Activated naive CD8-positive, alpha-beta T cell treated with anti-CD3 and anti-CD28 coated beads, Interleukin-2, amount 10 ng/mL, durations not matched to agents 7 days and 5 days (primary cell): Measurements from ENCODE around the gene DENND5B. TPM values are rescaled to one million over a fixed set of nuclear protein-coding genes. Genes with fewer than 3 reads are reported as not detected.
"Not testable (repeated sequence)": the region's sequence is repeated elsewhere in the genome, so short reads cannot be mapped to it uniquely, and the experiment has no call there.

ENCODE experiments used
- ATAC-seq: fragments of 150-1000 bp; cut with Tn5 transposase; one replicate; pipeline ENCODE4 v1.10.0; 2021; ENCODE audit warnings: low read depth, moderate library complexity
- POLR2A ChIA-PET: fragments of 350-600 bp; sonication (Branson Sonifier 250); formaldehyde crosslinking; loops from one replicate; lab custom pipeline; 2021; ENCODE audit warnings: antibody characterized with exemption; lab: Charles Lee
- DNase-seq: peaks from one replicate; pipeline ENCODE4 v3.0.0; 2021
- H3K27ac Mint-ChIP-seq: one replicate; pipeline ENCODE4 v1.8.0; 2022; ENCODE audit warnings: mild to moderate bottlenecking, mixed read lengths
- H3K27me3 Mint-ChIP-seq: one replicate; pipeline ENCODE4 v1.8.0; 2022; ENCODE audit warnings: mild to moderate bottlenecking, moderate library complexity, mixed read lengths
- H3K36me3 Mint-ChIP-seq: one replicate; pipeline ENCODE4 v1.8.0; 2021; ENCODE audit warnings: mild to moderate bottlenecking, mixed read lengths
- H3K4me1 Mint-ChIP-seq: one replicate; pipeline ENCODE4 v1.8.0; 2021; ENCODE audit warnings: mixed read lengths
- H3K4me3 Mint-ChIP-seq: one replicate; pipeline ENCODE4 v1.8.0; 2022; ENCODE audit warnings: mild to moderate bottlenecking, moderate library complexity, mixed read lengths
- H3K9me3 Mint-ChIP-seq: one replicate; pipeline ENCODE4 v1.8.0; 2021; ENCODE audit warnings: mixed read lengths
- total RNA-seq, 2 experiments: library from RNA; stranded (reverse); gene quantifications; one replicate each; pipeline ENCODE4 v1.2.3, GENCODE V29; 2021

The DENND5B gene
- total RNA-seq, 2 experiments from 2014 or later = 0.33 to 0.34 TPM

GRCh38 chr12:31562594-31563328, 28.2 kb downstream of the DENND5B start:
- H3K4me1 Mint-ChIP-seq = no peaks in the 10 kb centered on the region
- H3K27ac Mint-ChIP-seq = no peak overlapping the region
- peaks cover 24% of the 10 kb centered on the region for H3K27me3 Mint-ChIP-seq
- DNase-seq = no peak
- POLR2A ChIA-PET = no interaction called here
- no peak overlapping the region for H3K4me3 Mint-ChIP-seq
- no peaks in the 10 kb centered on the region for H3K9me3 Mint-ChIP-seq
- no peak for ATAC-seq
- H3K36me3 Mint-ChIP-seq = no peaks in the 10 kb centered on the region

- POLR2A ChIA-PET = no interaction called here
- Mint-ChIP-seq H3K4me1 (no peaks in the 10 kb centered on the region), H3K36me3 (no peaks in the 10 kb centered on the region), H3K9me3 (no peaks in the 10 kb centered on the region), H3K27me3 (peaks cover 29% of the 10 kb centered on the region), H3K4me3 (no peak overlapping the region), H3K27ac (no peak overlapping the region)
- no peak for DNase-seq
- no peak for ATAC-seq
Observed at GRCh38 chr12:31560516-31560915, 30.4 kb downstream of the DENND5B start.

- no peaks in the 10 kb centered on the region for H3K4me1 Mint-ChIP-seq
- H3K27me3 Mint-ChIP-seq = peaks cover 31% of the 10 kb centered on the region
- DNase-seq = no peak
- no peaks in the 10 kb centered on the region for H3K36me3 Mint-ChIP-seq
- H3K27ac Mint-ChIP-seq = no peak overlapping the region
- POLR2A ChIA-PET = no interaction called here
- no peak overlapping the region for H3K4me3 Mint-ChIP-seq
- ATAC-seq = no peak
- no peaks in the 10 kb centered on the region for H3K9me3 Mint-ChIP-seq
Observed at GRCh38 chr12:31558521-31558920, 32.4 kb downstream of the DENND5B start.

- no peaks in the 10 kb centered on the region for H3K4me1 Mint-ChIP-seq
- no peaks in the 10 kb centered on the region for H3K9me3 Mint-ChIP-seq
- ATAC-seq = no peak
Observed at GRCh38 chr12:31557707-31558106, 33.2 kb downstream of the DENND5B start.

GRCh38 chr12:31555466-31555865, 35.5 kb downstream of the DENND5B start:
- H3K36me3 Mint-ChIP-seq, POLR2A ChIA-PET, DNase-seq, H3K27ac Mint-ChIP-seq, H3K4me1 Mint-ChIP-seq, H3K9me3 Mint-ChIP-seq, ATAC-seq, H3K4me3 Mint-ChIP-seq: not testable (repeated sequence)
- peaks cover 31% of the 10 kb centered on the region for H3K27me3 Mint-ChIP-seq

More at GRCh38 chr12:31557707-31558106, 33.2 kb downstream of the DENND5B start:
- H3K4me3 Mint-ChIP-seq = no peak overlapping the region
- H3K27me3 Mint-ChIP-seq = peaks cover 31% of the 10 kb centered on the region
- DNase-seq = no peak
- no peak overlapping the region for H3K27ac Mint-ChIP-seq
- no peaks in the 10 kb centered on the region for H3K36me3 Mint-ChIP-seq
- POLR2A ChIA-PET = interaction anchor here (0.6 kb wide), 1 partner anchor 211 kb away, joined by 3 read pairs; no protein-coding TSS in a partner anchor

GRCh38 chr12:31550590-31550989, 40.3 kb downstream of the DENND5B start:
- not testable (repeated sequence) for H3K36me3 Mint-ChIP-seq

GRCh38 chr12:31536672-31537071, 54.3 kb downstream of the DENND5B start:
- POLR2A ChIA-PET = no interaction called here
- no peak overlapping the region for H3K27ac Mint-ChIP-seq
- DNase-seq (no peak), ATAC-seq (no peak)
- H3K36me3 Mint-ChIP-seq = no peaks in the 10 kb centered on the region
- peaks cover 10% of the 10 kb centered on the region for H3K27me3 Mint-ChIP-seq
- no peaks in the 10 kb centered on the region for H3K9me3 Mint-ChIP-seq
- no peak overlapping the region for H3K4me3 Mint-ChIP-seq
- H3K4me1 Mint-ChIP-seq = no peaks in the 10 kb centered on the region

More at GRCh38 chr12:31550590-31550989, 40.3 kb downstream of the DENND5B start:
- ATAC-seq, DNase-seq, H3K27me3 Mint-ChIP-seq, H3K27ac Mint-ChIP-seq, H3K4me3 Mint-ChIP-seq, H3K4me1 Mint-ChIP-seq, H3K9me3 Mint-ChIP-seq, POLR2A ChIA-PET: not testable (repeated sequence)

GRCh38 chr12:31533470-31533869, 57.5 kb downstream of the DENND5B start:
- ATAC-seq (no peak), DNase-seq (no peak)
- H3K4me1 Mint-ChIP-seq = no peaks in the 10 kb centered on the region
- H3K27ac Mint-ChIP-seq = no peak overlapping the region
- H3K27me3 Mint-ChIP-seq = peaks cover 5% of the 10 kb centered on the region
- no peaks in the 10 kb centered on the region for H3K36me3 Mint-ChIP-seq
- H3K9me3 Mint-ChIP-seq = no peaks in the 10 kb centered on the region
- no peak overlapping the region for H3K4me3 Mint-ChIP-seq
- POLR2A ChIA-PET = no interaction called here

GRCh38 chr12:31531893-31532292, 59.0 kb downstream of the DENND5B start:
- ATAC-seq (no peak), DNase-seq (no peak)
- Mint-ChIP-seq H3K4me1 (no peaks in the 10 kb centered on the region), H3K27me3 (peaks cover 4% of the 10 kb centered on the region), H3K9me3 (no peaks in the 10 kb centered on the region), H3K27ac (no peak overlapping the region), H3K36me3 (no peaks in the 10 kb centered on the region), H3K4me3 (no peak overlapping the region)
- POLR2A ChIA-PET = no interaction called here

GRCh38 chr12:31528095-31528494, 62.8 kb downstream of the DENND5B start:
- no peak for DNase-seq
- Mint-ChIP-seq H3K27ac (no peak overlapping the region), H3K36me3 (no peaks in the 10 kb centered on the region), H3K27me3 (peaks cover 4% of the 10 kb centered on the region), H3K4me3 (no peak overlapping the region), H3K4me1 (no peaks in the 10 kb centered on the region), H3K9me3 (no peaks in the 10 kb centered on the region)
- POLR2A ChIA-PET = no interaction called here
- no peak for ATAC-seq

- Mint-ChIP-seq H3K27ac (no peak overlapping the region), H3K4me3 (no peak overlapping the region), H3K27me3 (peaks cover 3% of the 10 kb centered on the region), H3K36me3 (no peaks in the 10 kb centered on the region), H3K4me1 (no peaks in the 10 kb centered on the region), H3K9me3 (no peaks in the 10 kb centered on the region)
- no peak for DNase-seq
- ATAC-seq = no peak
- POLR2A ChIA-PET = no interaction called here
Observed at GRCh38 chr12:31527083-31527482, 63.9 kb downstream of the DENND5B start.

GRCh38 chr12:31526158-31526546, 64.8 kb downstream of the DENND5B start:
- DNase-seq (no peak), ATAC-seq (no peak)
- no peaks in the 10 kb centered on the region for H3K9me3 Mint-ChIP-seq
- H3K27me3 Mint-ChIP-seq = peaks cover 2% of the 10 kb centered on the region
- no peak overlapping the region for H3K27ac Mint-ChIP-seq
- H3K4me3 Mint-ChIP-seq = no peak overlapping the region
- H3K36me3 Mint-ChIP-seq = no peaks in the 10 kb centered on the region
- H3K4me1 Mint-ChIP-seq = no peaks in the 10 kb centered on the region
- POLR2A ChIA-PET = interaction anchor here (0.6 kb wide), 1 partner anchor 1249 kb away, joined by 4 read pairs; no protein-coding TSS in a partner anchor

- POLR2A ChIA-PET = no interaction called here
- Mint-ChIP-seq H3K27me3 (peaks cover 2% of the 10 kb centered on the region), H3K4me3 (no peak overlapping the region), H3K27ac (no peak overlapping the region), H3K9me3 (no peaks in the 10 kb centered on the region), H3K36me3 (no peaks in the 10 kb centered on the region), H3K4me1 (no peaks in the 10 kb centered on the region)
- no peak for DNase-seq
- no peak for ATAC-seq
Observed at GRCh38 chr12:31525496-31526157, 65.3 kb downstream of the DENND5B start.
